Endodermal cell (in vitro differentiated cells): ENCODE results near the gene ERC1. TPM values are rescaled to one million over a fixed set of nuclear protein-coding genes. Genes with fewer than 3 reads are reported as not detected.

Experiments used
- DNase-seq: peaks from one replicate; pipeline ENCODE4 v3.0.0-alpha.2; 2017
- H3K27ac ChIP-seq: 2 replicates; pipeline ENCODE4 v1.5.1; 2013; ENCODE audit warnings: mild to moderate bottlenecking, low read depth, low read length, moderate library complexity
- H3K27me3 ChIP-seq: 2 replicates; pipeline ENCODE4 v1.6.1; 2013; ENCODE audit warnings: mild to moderate bottlenecking, low read length, moderate library complexity; ENCODE audit not compliant: insufficient read depth, control insufficient read depth, poor library complexity, severe bottlenecking
- H3K36me3 ChIP-seq: 2 replicates; pipeline ENCODE4 v1.7.0; 2013; ENCODE audit warnings: mild to moderate bottlenecking, low read length, moderate library complexity; ENCODE audit not compliant: control insufficient read depth, insufficient read depth
- H3K4me1 ChIP-seq: one replicate; pipeline ENCODE4 v1.7.0; 2013; ENCODE audit warnings: low read length; ENCODE audit not compliant: control insufficient read depth, insufficient read depth
- H3K4me3 ChIP-seq: 2 replicates; pipeline ENCODE4 v1.5.1; 2013; ENCODE audit warnings: mild to moderate bottlenecking, low read length, moderate library complexity
- H3K9ac ChIP-seq: 2 replicates; pipeline ENCODE4 v1.6.1; 2013; ENCODE audit warnings: mild to moderate bottlenecking, low read length, moderate library complexity; ENCODE audit not compliant: poor library complexity, severe bottlenecking; ENCODE audit errors: extremely low read depth
- H3K9me3 ChIP-seq: 2 replicates; pipeline ENCODE4 v1.6.1; 2013; ENCODE audit warnings: mild to moderate bottlenecking, low read length, moderate library complexity; ENCODE audit not compliant: control insufficient read depth
- H3K27ac Mint-ChIP-seq: 2 replicates; pipeline ENCODE4 v1.8.0; 2020; ENCODE audit warnings: mixed read lengths
- H3K27me3 Mint-ChIP-seq: 2 replicates; pipeline ENCODE4 v1.8.0; 2021; ENCODE audit warnings: mild to moderate bottlenecking, mixed read lengths; ENCODE audit not compliant: insufficient read depth
- H3K36me3 Mint-ChIP-seq: 2 replicates; pipeline ENCODE4 v1.8.0; 2020; ENCODE audit warnings: low read depth, mixed read lengths
- H3K4me1 Mint-ChIP-seq: 2 replicates; pipeline ENCODE4 v1.8.0; 2020; ENCODE audit warnings: mixed read lengths
- H3K4me3 Mint-ChIP-seq: 2 replicates; pipeline ENCODE4 v1.8.0; 2020; ENCODE audit warnings: mild to moderate bottlenecking, moderate library complexity, mixed read lengths
- H3K9me3 Mint-ChIP-seq: 2 replicates; pipeline ENCODE4 v1.8.0; 2020; ENCODE audit warnings: mild to moderate bottlenecking, mixed read lengths
- CTCF ChIP-seq: fragments of 200-600 bp; sonication (generic); conservative IDR thresholded peaks from 2 replicates; pipeline ENCODE4 v1.5.0; 2021; ENCODE audit warnings: antibody characterized with exemption, mild to moderate bottlenecking
- WGBS, 2 experiments: methylation state at CpG; one replicate each; pipeline versions ENCODE4 v1.1.5 to v1.1.7; 2013; ENCODE audit warnings: missing lambda C conversion rate in 2 of 2, mixed read lengths in 1 of 2; ENCODE audit not compliant: insufficient coverage in 1 of 2, insufficient read length in 1 of 2; 5-methylcytosine and 5-hydroxymethylcytosine counted together
- total RNA-seq, 2 donors: library from RNA; stranded (reverse); fragmentation: NEBNext Ultra II Directional in 1 of 2; extraction: Animal tissue kit (Norgen Biotek cat#: 25700) in 1 of 2; gene quantifications; 2 replicates in 1 of 2; 3 replicates in 1 of 2; pipeline ENCODE4 v1.2.1, GENCODE V29; 2021

ERC1 gene
- total RNA-seq, 2 donors from 2014 or later = 60.6 to 159 TPM

GRCh38 chr12:1107669-1108068 is 116.6 kb downstream of the ERC1 start:
- no peaks in the 10 kb centered on the region for H3K27me3 ChIP-seq
- peaks cover 10% of the 10 kb centered on the region for H3K4me1 Mint-ChIP-seq

GRCh38 chr12:1108276-1108675 is 117.3 kb downstream of the ERC1 start:
- Mint-ChIP-seq H3K27ac (no peak overlapping the region), H3K4me3 (no peak overlapping the region), H3K36me3 (peaks cover 25% of the 10 kb centered on the region), H3K4me1 (peaks cover 4% of the 10 kb centered on the region), H3K27me3 (no peaks in the 10 kb centered on the region), H3K9me3 (no peaks in the 10 kb centered on the region)
- no peak for TF ChIP-seq CTCF
- no peak overlapping the region for H3K4me3 ChIP-seq
- 86 to 100% methylated on average over 1 of the region's 1 CpG for WGBS, 2 experiments
- DNase-seq = no peak
- H3K9me3 ChIP-seq = no peaks in the 10 kb centered on the region
- H3K27me3 ChIP-seq = no peaks in the 10 kb centered on the region
- peaks cover 13% of the 10 kb centered on the region for H3K36me3 ChIP-seq
- H3K27ac ChIP-seq = no peak overlapping the region
- no peak overlapping the region for H3K9ac ChIP-seq
- H3K4me1 ChIP-seq = no peaks in the 10 kb centered on the region

More at GRCh38 chr12:1107669-1108068, 116.6 kb downstream of the ERC1 start:
- Histone ChIP-seq H3K36me3 (peaks cover 13% of the 10 kb centered on the region), H3K9ac (no peak overlapping the region), H3K4me3 (no peak overlapping the region), H3K4me1 (no peaks in the 10 kb centered on the region), H3K9me3 (no peaks in the 10 kb centered on the region), H3K27ac (no peak overlapping the region)
- peaks cover 25% of the 10 kb centered on the region for H3K36me3 Mint-ChIP-seq
- H3K27me3 Mint-ChIP-seq = no peaks in the 10 kb centered on the region
- H3K27ac Mint-ChIP-seq = no peak overlapping the region
- H3K4me3 Mint-ChIP-seq = no peak overlapping the region
- DNase-seq = no peak
- no peaks in the 10 kb centered on the region for H3K9me3 Mint-ChIP-seq
- TF ChIP-seq CTCF = no peak

GRCh38 chr12:1115484-1116231 is 124.6 kb downstream of the ERC1 start:
- Histone ChIP-seq H3K9ac (no peak overlapping the region), H3K27ac (no peak overlapping the region)
- H3K4me1 Mint-ChIP-seq = no peaks in the 10 kb centered on the region

More at GRCh38 chr12:1115484-1116231, 124.6 kb downstream of the ERC1 start:
- Mint-ChIP-seq H3K9me3 (no peaks in the 10 kb centered on the region), H3K27me3 (peaks cover 16% of the 10 kb centered on the region), H3K4me3 (no peak overlapping the region), H3K27ac (no peak overlapping the region), H3K36me3 (peaks cover 26% of the 10 kb centered on the region)
- WGBS, 2 experiments = 82 to 100% methylated on average over 2 to 4 of the region's 4 CpGs
- Histone ChIP-seq H3K9me3 (peaks cover 2% of the 10 kb centered on the region), H3K36me3 (peaks cover 19% of the 10 kb centered on the region), H3K4me1 (no peaks in the 10 kb centered on the region), H3K27me3 (no peaks in the 10 kb centered on the region), H3K4me3 (no peak overlapping the region)
- DNase-seq = no peak
- no peak for TF ChIP-seq CTCF
